ENCODE results near the gene SOD2.

The SOD2 gene

DNA sequence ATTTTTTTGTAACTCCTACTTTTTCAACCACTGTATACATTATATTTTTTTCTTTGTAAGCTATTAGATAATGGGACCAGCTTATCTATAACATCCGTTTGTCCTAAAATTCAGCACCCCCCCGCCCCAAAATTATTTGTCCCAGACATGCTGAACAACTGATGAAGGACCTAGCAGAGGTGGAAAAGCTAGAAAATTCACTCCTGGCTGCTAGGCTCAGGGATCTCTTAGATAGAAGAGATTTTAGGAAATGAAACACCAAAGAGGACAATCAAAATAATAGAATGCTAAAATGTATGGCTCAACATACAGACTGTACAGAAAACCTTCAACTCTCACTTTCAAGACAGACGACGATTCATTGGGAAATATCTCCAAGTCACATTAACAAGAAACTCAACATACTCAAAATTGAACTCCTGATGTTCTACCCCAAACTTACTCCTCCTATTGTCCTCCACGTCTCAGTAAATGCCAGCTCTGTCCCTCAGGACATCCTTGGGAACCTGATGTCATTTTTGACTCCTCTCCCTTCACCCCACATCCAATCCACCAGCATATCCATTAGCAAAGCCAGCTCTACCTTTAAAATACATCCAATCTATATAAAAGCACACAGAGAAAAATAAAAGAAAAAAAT is 4.7 kb downstream of the SOD2 start:
- TF ChIP-seq TEAD4 (IDR thresholded peaks at IDR 0.05) (no peak), ZBTB7A (IDR thresholded peaks at IDR 0.05; ENCODE audit: low read depth) (no peak), YY1 (IDR thresholded peaks at IDR 0.05; ENCODE audit: low read depth) (no peak), REST (IDR thresholded peaks at IDR 0.05; ENCODE audit: low read depth) (no peak), NFIC (IDR thresholded peaks at IDR 0.05) (no peak), RAD21 (IDR thresholded peaks at IDR 0.05; ENCODE audit: low read depth) (no peak), TCF12 (IDR thresholded peaks at IDR 0.05; ENCODE audit: low read depth) (no peak), CREB1 (IDR thresholded peaks at IDR 0.05; ENCODE audit: low read depth) (no peak), EGR1 (IDR thresholded peaks at IDR 0.05) (no peak), MAX (IDR thresholded peaks at IDR 0.05) (no peak), FOXM1 (IDR thresholded peaks at IDR 0.05; ENCODE audit: borderline replicate concordance, low read depth) (no peak), TAF1 (IDR thresholded peaks at IDR 0.05; ENCODE audit: low read depth) (no peak), EP300 (IDR thresholded peaks at IDR 0.05; ENCODE audit: borderline replicate concordance) (no peak), USF1 (IDR thresholded peaks at IDR 0.05) (no peak), CEBPB (IDR thresholded peaks at IDR 0.05) (no peak)

- TF ChIP-seq TCF12 (IDR thresholded peaks at IDR 0.05; ENCODE audit: low read depth), result no peak
- no peak for TF ChIP-seq USF1 (IDR thresholded peaks at IDR 0.05)
- TF ChIP-seq EGR1 (IDR thresholded peaks at IDR 0.05), result no peak
- no peak for TF ChIP-seq CREB1 (IDR thresholded peaks at IDR 0.05; ENCODE audit: low read depth)
- no peak for TF ChIP-seq EP300 (IDR thresholded peaks at IDR 0.05; ENCODE audit: borderline replicate concordance)
- no peak for TF ChIP-seq CEBPB (IDR thresholded peaks at IDR 0.05)
- TF ChIP-seq YY1 (IDR thresholded peaks at IDR 0.05; ENCODE audit: low read depth), result no peak
- no peak for TF ChIP-seq FOXM1 (IDR thresholded peaks at IDR 0.05; ENCODE audit: borderline replicate concordance, low read depth)
- TF ChIP-seq TAF1 (IDR thresholded peaks at IDR 0.05; ENCODE audit: low read depth), result no peak
- no peak for TF ChIP-seq RAD21 (IDR thresholded peaks at IDR 0.05; ENCODE audit: low read depth)
- TF ChIP-seq REST (IDR thresholded peaks at IDR 0.05; ENCODE audit: low read depth), result no peak
- no peak for TF ChIP-seq MAX (IDR thresholded peaks at IDR 0.05)
Measured at GRCh38 chr6:159687341-159687740, 5.7 kb downstream of the SOD2 start.

DNA sequence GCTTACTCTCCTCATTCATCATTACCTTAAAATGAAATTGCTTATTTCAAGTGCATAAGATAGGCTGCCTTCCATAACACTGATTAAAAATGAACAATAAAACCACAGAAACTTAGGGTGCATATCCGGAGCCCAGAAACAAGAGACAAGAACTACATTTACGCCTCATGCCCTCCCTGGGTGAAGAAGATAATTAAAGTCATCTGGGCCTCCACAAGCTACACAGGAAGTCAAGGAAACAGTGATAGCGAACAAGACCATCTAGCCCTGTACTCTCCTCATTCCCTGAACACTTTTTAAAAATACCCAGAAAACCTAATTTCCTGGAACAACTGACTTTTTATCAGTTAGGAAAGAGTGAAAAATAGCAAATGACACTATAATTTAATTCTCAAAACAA is 6.3 kb downstream of the SOD2 start:
- TF ChIP-seq EP300 (IDR thresholded peaks at IDR 0.05; ENCODE audit: borderline replicate concordance) (no peak), CREB1 (IDR thresholded peaks at IDR 0.05; ENCODE audit: low read depth) (no peak), MAX (IDR thresholded peaks at IDR 0.05) (no peak), USF1 (IDR thresholded peaks at IDR 0.05) (no peak), ZBTB7A (IDR thresholded peaks at IDR 0.05; ENCODE audit: low read depth) (no peak), TEAD4 (IDR thresholded peaks at IDR 0.05) (no peak), EGR1 (IDR thresholded peaks at IDR 0.05) (no peak), TCF12 (IDR thresholded peaks at IDR 0.05; ENCODE audit: low read depth) (no peak), TAF1 (IDR thresholded peaks at IDR 0.05; ENCODE audit: low read depth) (no peak)

- no peak for TF ChIP-seq REST (IDR thresholded peaks at IDR 0.05; ENCODE audit: low read depth)
- no peak for TF ChIP-seq RAD21 (IDR thresholded peaks at IDR 0.05; ENCODE audit: low read depth)
- no peak for TF ChIP-seq TCF12 (IDR thresholded peaks at IDR 0.05; ENCODE audit: low read depth)
- TF ChIP-seq TEAD4 (IDR thresholded peaks at IDR 0.05), result no peak
- TF ChIP-seq FOXM1 (IDR thresholded peaks at IDR 0.05; ENCODE audit: borderline replicate concordance, low read depth), result no peak
- TF ChIP-seq YY1 (IDR thresholded peaks at IDR 0.05; ENCODE audit: low read depth), result no peak
- TF ChIP-seq CEBPB (IDR thresholded peaks at IDR 0.05), result no peak
- TF ChIP-seq EP300 (IDR thresholded peaks at IDR 0.05; ENCODE audit: borderline replicate concordance), result no peak
- TF ChIP-seq EGR1 (IDR thresholded peaks at IDR 0.05), result no peak
- TF ChIP-seq USF1 (IDR thresholded peaks at IDR 0.05), result no peak
- no peak for TF ChIP-seq ZBTB7A (IDR thresholded peaks at IDR 0.05; ENCODE audit: low read depth)
- TF ChIP-seq CREB1 (IDR thresholded peaks at IDR 0.05; ENCODE audit: low read depth), result no peak
- TF ChIP-seq TAF1 (IDR thresholded peaks at IDR 0.05; ENCODE audit: low read depth), result no peak
- TF ChIP-seq MAX (IDR thresholded peaks at IDR 0.05), result no peak
- TF ChIP-seq NFIC (IDR thresholded peaks at IDR 0.05), result no peak
Measured at GRCh38 chr6:159686040-159686439, 7.0 kb downstream of the SOD2 start.

Data from Ishikawa (cell line).